Mesothelial cell of epicardium (in vitro differentiated cells): ENCODE results near the gene SPTBN1. TPM values are rescaled to one million over a fixed set of nuclear protein-coding genes. Genes with fewer than 3 reads are reported as not detected.

Experiments used
- DNase-seq, 2 experiments: peaks; one replicate each; pipeline ENCODE4 v3.0.0; 2021; ENCODE audit warnings: low spot score in 2 of 2; ENCODE audit not compliant: unreplicated experiment in 2 of 2
- H3K27ac Mint-ChIP-seq: 2 replicates; pipeline ENCODE4 v1.8.0; 2021; ENCODE audit warnings: mixed read lengths
- H3K27me3 Mint-ChIP-seq: 2 replicates; pipeline ENCODE4 v1.8.0; 2021; ENCODE audit warnings: low read depth, mixed read lengths
- H3K36me3 Mint-ChIP-seq: 2 replicates; pipeline ENCODE4 v1.8.0; 2021; ENCODE audit warnings: mixed read lengths
- H3K4me1 Mint-ChIP-seq: 2 replicates; pipeline ENCODE4 v1.8.0; 2021; ENCODE audit warnings: mixed read lengths
- H3K4me3 Mint-ChIP-seq: 2 replicates; pipeline ENCODE4 v1.8.0; 2021; ENCODE audit warnings: mild to moderate bottlenecking, moderate library complexity, mixed read lengths
- H3K9me3 Mint-ChIP-seq: 2 replicates; pipeline ENCODE4 v1.8.0; 2021; ENCODE audit warnings: mixed read lengths
- CTCF ChIP-seq: fragments of 200-600 bp; sonication (generic); IDR thresholded peaks from one replicate; pipeline ENCODE4 v1.5.0; 2021; ENCODE audit warnings: antibody characterized with exemption; ENCODE audit not compliant: unreplicated experiment
- total RNA-seq: library from RNA; stranded (reverse); gene quantifications from 3 replicates; pipeline ENCODE4 v1.2.1, GENCODE V29; 2021

The SPTBN1 gene
- total RNA-seq, 1 donor from 2014 or later: 281 TPM

- no peak for TF ChIP-seq CTCF
- no peak for DNase-seq
- Mint-ChIP-seq H3K36me3 (peaks cover 51% of the 10 kb centered on the region), H3K27me3 (no peaks in the 10 kb centered on the region), H3K4me3 (no peak overlapping the region), H3K4me1 (peaks cover 35% of the 10 kb centered on the region), H3K27ac (no peak overlapping the region), H3K9me3 (no peaks in the 10 kb centered on the region)
Measured at GRCh38 chr2:54644236-54644635, 188.1 kb downstream of the SPTBN1 start.

DNA sequence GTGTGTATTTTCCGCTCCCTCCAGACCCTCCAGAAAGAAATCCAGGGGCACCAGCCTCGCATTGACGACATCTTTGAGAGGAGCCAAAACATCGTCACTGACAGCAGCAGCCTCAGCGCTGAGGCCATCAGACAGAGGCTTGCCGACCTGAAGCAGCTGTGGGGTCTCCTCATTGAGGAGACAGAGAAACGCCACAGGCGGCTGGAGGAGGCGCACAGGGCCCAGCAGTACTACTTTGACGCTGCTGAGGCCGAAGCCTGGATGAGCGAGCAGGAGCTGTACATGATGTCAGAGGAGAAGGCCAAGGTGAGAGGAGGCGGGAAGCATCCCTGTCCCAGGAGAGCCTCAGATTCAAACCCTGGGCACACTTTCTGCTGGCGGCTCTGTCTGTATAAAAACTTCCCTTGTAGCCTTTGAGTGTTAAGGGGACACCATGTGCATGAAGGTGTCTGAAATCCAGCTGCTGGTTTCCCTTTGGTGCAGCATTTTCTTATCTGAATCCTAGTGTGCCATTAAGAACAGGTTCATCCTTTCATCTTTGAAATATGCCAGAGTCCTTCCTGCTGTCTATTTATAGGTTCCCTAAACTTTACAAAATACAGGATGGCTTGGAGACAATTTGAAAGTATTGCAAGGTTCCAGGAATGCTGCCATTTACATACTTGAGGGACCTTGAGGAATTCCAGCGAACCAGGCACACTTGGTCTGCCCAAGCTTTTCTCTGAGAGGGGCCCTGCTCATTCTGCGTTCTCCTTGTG is 190.2 kb downstream of the SPTBN1 start:
- Mint-ChIP-seq H3K9me3 (no peaks in the 10 kb centered on the region), H3K4me3 (no peak overlapping the region), H3K36me3 (peaks cover 64% of the 10 kb centered on the region), H3K4me1 (peaks cover 14% of the 10 kb centered on the region), H3K27me3 (no peaks in the 10 kb centered on the region), H3K27ac (no peak overlapping the region)
- no peak for DNase-seq
- TF ChIP-seq CTCF: no peak

GRCh38 chr2:54648256-54648655 is 192.1 kb downstream of the SPTBN1 start:
- Mint-ChIP-seq H3K36me3 (peaks cover 67% of the 10 kb centered on the region), H3K9me3 (no peaks in the 10 kb centered on the region), H3K27me3 (no peaks in the 10 kb centered on the region), H3K4me1 (peaks cover 3% of the 10 kb centered on the region), H3K27ac (no peak overlapping the region), H3K4me3 (no peak overlapping the region)
- DNase-seq: no peak
- TF ChIP-seq CTCF: no peak

DNA sequence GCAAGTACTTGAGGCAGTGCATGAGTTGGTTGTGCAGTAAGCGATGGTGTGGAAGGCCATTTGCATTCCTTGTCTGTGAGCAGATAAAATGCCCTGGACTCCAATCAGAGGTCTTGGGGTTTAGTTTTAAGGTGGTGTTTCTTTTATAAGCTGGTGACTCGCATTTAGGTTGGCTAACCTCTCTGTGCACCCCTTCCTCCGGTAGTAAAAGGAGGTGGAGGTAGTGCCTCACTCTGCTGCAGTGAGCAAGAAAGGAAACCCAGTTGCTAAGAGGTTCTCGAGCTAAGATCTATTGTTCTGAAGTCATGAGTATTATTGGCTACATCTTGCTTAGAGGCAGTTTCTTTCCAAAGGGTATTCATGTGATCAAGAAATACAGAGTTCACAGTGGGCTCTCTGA is 193.1 kb downstream of the SPTBN1 start:
- H3K9me3 Mint-ChIP-seq: no peaks in the 10 kb centered on the region
- no peak overlapping the region for H3K4me3 Mint-ChIP-seq
- H3K4me1 Mint-ChIP-seq: peaks cover 3% of the 10 kb centered on the region

GRCh38 chr2:54649633-54650032 is 193.5 kb downstream of the SPTBN1 start:
- Mint-ChIP-seq H3K4me3 (no peak overlapping the region), H3K36me3 (peaks cover 58% of the 10 kb centered on the region), H3K9me3 (no peaks in the 10 kb centered on the region), H3K27ac (no peak overlapping the region), H3K27me3 (no peaks in the 10 kb centered on the region), H3K4me1 (peaks cover 3% of the 10 kb centered on the region)
- no peak for DNase-seq
- TF ChIP-seq CTCF: no peak

More for the DNA sequence above, 193.1 kb downstream of the SPTBN1 start:
- Mint-ChIP-seq H3K36me3 (peaks cover 62% of the 10 kb centered on the region), H3K27me3 (no peaks in the 10 kb centered on the region), H3K27ac (no peak overlapping the region)
- no peak for DNase-seq
- no peak for TF ChIP-seq CTCF
